Measurements from ENCODE around the gene PIWIL4.

Gene PIWIL4

DNA sequence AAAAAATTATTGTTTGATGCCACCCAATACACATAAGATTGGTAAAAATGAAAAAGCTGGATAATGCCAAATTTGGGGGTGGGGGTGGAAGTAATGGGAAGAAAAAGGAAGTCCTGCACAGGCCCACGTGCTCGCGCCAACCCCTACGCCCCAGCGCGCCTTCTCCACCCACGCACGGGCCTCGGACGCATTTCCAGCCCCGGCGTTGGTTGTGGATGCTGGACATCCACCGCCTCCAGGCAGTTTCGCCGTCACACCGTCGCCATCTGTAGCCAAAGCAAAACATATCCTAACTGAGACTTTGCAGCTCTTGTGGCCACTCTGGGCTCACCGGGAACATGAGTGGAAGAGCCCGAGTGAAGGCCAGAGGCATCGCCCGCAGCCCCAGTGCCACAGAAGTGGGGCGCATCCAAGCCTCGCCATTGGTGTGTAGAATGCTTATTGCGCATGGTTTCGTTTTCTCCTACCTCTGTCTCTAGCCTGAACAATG lies at the start of gene PIWIL4:
Gene PIWIL4 (plus strand): TSS at position 188 of the 490 bp plus-strand sequence. CDS start 151 bp downstream, at position 339.
- H3K9me3 Mint-ChIP-seq: no peaks in the 10 kb centered on the region
- no peaks in the 10 kb centered on the region for H3K4me1 Mint-ChIP-seq
- no peak within 1 kb of the TSS for H3K4me3 Mint-ChIP-seq
- no peaks in the 10 kb centered on the region for H3K27me3 Mint-ChIP-seq
- no peak within 1 kb of the TSS for H3K27ac Mint-ChIP-seq
- H3K36me3 Mint-ChIP-seq: no peaks in the 10 kb centered on the region
- no peak for ATAC-seq

DNA sequence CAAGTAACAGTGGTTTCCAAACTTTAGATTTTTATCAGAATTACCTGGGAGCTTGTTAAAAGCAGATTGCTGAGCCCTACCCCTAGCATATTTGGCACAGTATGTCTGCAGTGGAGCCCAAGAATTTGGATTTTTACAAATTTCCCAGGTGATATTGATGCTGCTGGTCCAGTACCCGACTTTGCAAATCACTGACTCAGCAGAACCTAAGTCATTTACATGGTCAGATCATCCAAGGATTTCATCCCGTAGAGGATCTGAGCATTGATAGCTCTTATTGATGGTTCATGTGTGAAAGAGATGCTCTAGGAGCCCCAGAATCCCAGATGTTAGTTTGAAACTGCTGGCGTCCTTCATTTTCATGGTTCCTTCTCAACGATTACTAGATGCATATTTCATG lies 48.9 kb upstream of the PIWIL4 start:
- no peaks in the 10 kb centered on the region for H3K36me3 Mint-ChIP-seq
- no peak overlapping the region for H3K27ac Mint-ChIP-seq
- no peaks in the 10 kb centered on the region for H3K4me1 Mint-ChIP-seq
- H3K9me3 Mint-ChIP-seq: no peaks in the 10 kb centered on the region
- H3K4me3 Mint-ChIP-seq: no peak overlapping the region
- H3K27me3 Mint-ChIP-seq: peaks cover 14% of the 10 kb centered on the region
- ATAC-seq: no peak

- no peaks in the 10 kb centered on the region for H3K36me3 Mint-ChIP-seq
- no peak overlapping the region for H3K4me3 Mint-ChIP-seq
- H3K4me1 Mint-ChIP-seq: no peaks in the 10 kb centered on the region
- ATAC-seq: no peak
- no peak overlapping the region for H3K27ac Mint-ChIP-seq
- peaks cover 14% of the 10 kb centered on the region for H3K27me3 Mint-ChIP-seq
- H3K9me3 Mint-ChIP-seq: no peaks in the 10 kb centered on the region
Measured at GRCh38 chr11:94519478-94520084, 47.6 kb upstream of the PIWIL4 start.

DNA sequence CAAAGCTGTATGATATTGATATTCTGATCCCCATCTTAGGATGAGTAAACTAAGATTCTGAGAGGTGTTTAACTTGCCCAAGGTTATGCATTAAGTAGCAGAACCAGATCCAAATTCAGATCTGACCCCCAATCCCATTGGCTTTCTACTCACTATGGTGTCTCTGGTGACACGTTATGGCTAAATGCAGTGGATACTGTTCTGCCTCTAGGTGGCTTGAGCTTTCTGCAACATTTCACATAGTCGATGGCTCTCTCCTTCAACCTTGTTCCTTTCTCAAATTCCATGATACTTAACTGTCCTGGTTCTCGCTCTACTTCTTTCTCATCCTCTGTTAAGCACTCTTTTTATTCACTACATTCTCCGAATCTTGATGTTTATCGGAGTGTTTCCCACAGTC lies 45.5 kb upstream of the PIWIL4 start:
- peaks cover 9% of the 10 kb centered on the region for H3K27me3 Mint-ChIP-seq
- no peak for ATAC-seq
- H3K4me1 Mint-ChIP-seq: no peaks in the 10 kb centered on the region
- H3K27ac Mint-ChIP-seq: no peak overlapping the region
- H3K9me3 Mint-ChIP-seq: no peaks in the 10 kb centered on the region
- no peak overlapping the region for H3K4me3 Mint-ChIP-seq
- no peaks in the 10 kb centered on the region for H3K36me3 Mint-ChIP-seq

GRCh38 chr11:94524341-94524740 lies 42.8 kb upstream of the PIWIL4 start:
- no peaks in the 10 kb centered on the region for H3K36me3 Mint-ChIP-seq
- H3K4me1 Mint-ChIP-seq: no peaks in the 10 kb centered on the region
- no peaks in the 10 kb centered on the region for H3K9me3 Mint-ChIP-seq
- H3K4me3 Mint-ChIP-seq: no peak overlapping the region
- no peak for ATAC-seq
- no peak overlapping the region for H3K27ac Mint-ChIP-seq
- peaks cover 17% of the 10 kb centered on the region for H3K27me3 Mint-ChIP-seq

- no peak overlapping the region for H3K4me3 Mint-ChIP-seq
- no peak overlapping the region for H3K27ac Mint-ChIP-seq
- H3K4me1 Mint-ChIP-seq: no peaks in the 10 kb centered on the region
- no peaks in the 10 kb centered on the region for H3K36me3 Mint-ChIP-seq
- no peaks in the 10 kb centered on the region for H3K9me3 Mint-ChIP-seq
- peaks cover 17% of the 10 kb centered on the region for H3K27me3 Mint-ChIP-seq
- ATAC-seq: no peak
Measured at GRCh38 chr11:94525546-94526324, 41.4 kb upstream of the PIWIL4 start.

DNA sequence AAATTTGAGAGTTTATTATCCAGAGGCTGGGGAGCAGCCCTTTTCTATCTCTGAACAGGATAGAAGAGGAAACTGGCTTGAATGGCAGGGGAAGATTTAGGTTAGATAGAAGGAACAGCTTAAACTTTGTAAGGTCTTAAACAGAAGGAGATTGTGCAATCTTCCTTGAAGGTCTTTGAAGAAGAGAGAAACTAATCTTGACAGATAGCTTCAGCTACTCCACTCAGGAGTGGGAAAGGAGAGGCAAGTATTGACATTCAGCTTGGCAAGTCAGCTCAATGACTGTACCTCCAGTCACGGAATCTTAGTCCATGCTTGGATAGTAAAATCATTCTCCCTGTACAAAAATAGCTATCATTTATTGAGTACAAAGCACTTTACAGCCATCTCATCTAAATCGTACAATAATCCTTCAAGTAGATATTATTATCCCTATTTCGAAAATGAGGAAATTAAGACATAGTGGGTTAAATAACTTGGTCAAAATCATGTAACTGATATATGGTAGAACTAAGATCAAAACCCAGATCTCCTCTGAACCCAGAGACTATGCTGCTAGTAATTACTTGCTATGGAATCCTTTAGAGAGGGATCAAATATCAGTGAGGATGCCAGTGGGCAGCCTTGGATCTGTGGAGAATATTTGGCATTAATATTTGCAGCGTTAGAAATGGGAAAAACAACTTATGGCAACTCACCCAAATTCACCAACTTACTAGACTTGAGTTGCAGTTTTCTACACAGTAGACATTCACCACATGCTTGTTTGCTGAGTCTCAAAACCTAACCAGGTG lies 40.3 kb upstream of the PIWIL4 start:
- H3K4me3 Mint-ChIP-seq: no peak overlapping the region
- H3K27ac Mint-ChIP-seq: no peak overlapping the region
- ATAC-seq: no peak
- no peaks in the 10 kb centered on the region for H3K9me3 Mint-ChIP-seq
- H3K36me3 Mint-ChIP-seq: no peaks in the 10 kb centered on the region
- H3K27me3 Mint-ChIP-seq: peaks cover 27% of the 10 kb centered on the region
- no peaks in the 10 kb centered on the region for H3K4me1 Mint-ChIP-seq

DNA sequence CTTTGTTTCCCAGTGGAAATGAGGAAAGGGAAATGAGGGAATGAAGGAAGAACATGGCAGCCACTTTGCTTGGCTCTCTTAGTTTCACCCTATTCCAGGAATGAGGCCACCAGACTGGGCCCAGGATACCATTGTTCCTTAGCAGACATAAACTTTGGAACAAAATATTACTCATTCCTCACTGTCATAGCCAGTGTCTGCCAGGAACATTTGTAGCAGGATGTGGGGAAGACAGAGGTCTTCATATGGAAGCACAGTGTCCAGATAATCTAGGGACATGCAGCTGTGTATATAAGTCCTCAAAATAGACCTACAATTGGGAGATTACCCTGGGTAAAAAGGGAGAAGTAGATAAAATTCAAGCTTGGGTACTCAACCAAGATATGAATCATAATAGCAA lies 38.6 kb upstream of the PIWIL4 start:
- no peaks in the 10 kb centered on the region for H3K9me3 Mint-ChIP-seq
- no peak overlapping the region for H3K27ac Mint-ChIP-seq
- peaks cover 36% of the 10 kb centered on the region for H3K27me3 Mint-ChIP-seq
- H3K4me3 Mint-ChIP-seq: no peak overlapping the region
- H3K36me3 Mint-ChIP-seq: no peaks in the 10 kb centered on the region
- H3K4me1 Mint-ChIP-seq: no peaks in the 10 kb centered on the region
- ATAC-seq: no peak

GRCh38 chr11:94532211-94532610 lies 35.0 kb upstream of the PIWIL4 start:
- H3K27ac Mint-ChIP-seq: no peak overlapping the region
- H3K9me3 Mint-ChIP-seq: no peaks in the 10 kb centered on the region
- H3K4me1 Mint-ChIP-seq: no peaks in the 10 kb centered on the region
- no peak for ATAC-seq
- no peak overlapping the region for H3K4me3 Mint-ChIP-seq
- no peaks in the 10 kb centered on the region for H3K36me3 Mint-ChIP-seq
- peaks cover 57% of the 10 kb centered on the region for H3K27me3 Mint-ChIP-seq

DNA sequence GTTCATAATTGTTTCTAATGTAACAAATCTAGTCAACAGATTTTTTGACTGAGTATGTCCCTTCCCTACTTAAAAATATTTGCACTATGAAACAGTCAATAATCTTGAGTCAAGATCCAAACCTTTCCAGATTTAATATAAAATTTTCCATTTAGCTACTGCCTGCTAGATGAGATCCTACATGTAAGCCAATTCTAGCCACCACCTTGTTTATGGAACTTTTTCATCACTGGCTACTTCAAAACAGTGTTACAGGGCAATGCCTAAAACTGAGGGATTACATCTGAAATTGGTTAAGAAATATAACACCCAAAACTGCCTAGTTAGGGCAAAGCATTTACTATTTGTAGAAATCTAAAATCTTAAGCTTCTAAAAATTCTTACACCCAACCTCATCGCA lies 34.0 kb upstream of the PIWIL4 start:
- H3K4me1 Mint-ChIP-seq: no peaks in the 10 kb centered on the region
- no peaks in the 10 kb centered on the region for H3K36me3 Mint-ChIP-seq
- H3K27ac Mint-ChIP-seq: no peak overlapping the region

DNA sequence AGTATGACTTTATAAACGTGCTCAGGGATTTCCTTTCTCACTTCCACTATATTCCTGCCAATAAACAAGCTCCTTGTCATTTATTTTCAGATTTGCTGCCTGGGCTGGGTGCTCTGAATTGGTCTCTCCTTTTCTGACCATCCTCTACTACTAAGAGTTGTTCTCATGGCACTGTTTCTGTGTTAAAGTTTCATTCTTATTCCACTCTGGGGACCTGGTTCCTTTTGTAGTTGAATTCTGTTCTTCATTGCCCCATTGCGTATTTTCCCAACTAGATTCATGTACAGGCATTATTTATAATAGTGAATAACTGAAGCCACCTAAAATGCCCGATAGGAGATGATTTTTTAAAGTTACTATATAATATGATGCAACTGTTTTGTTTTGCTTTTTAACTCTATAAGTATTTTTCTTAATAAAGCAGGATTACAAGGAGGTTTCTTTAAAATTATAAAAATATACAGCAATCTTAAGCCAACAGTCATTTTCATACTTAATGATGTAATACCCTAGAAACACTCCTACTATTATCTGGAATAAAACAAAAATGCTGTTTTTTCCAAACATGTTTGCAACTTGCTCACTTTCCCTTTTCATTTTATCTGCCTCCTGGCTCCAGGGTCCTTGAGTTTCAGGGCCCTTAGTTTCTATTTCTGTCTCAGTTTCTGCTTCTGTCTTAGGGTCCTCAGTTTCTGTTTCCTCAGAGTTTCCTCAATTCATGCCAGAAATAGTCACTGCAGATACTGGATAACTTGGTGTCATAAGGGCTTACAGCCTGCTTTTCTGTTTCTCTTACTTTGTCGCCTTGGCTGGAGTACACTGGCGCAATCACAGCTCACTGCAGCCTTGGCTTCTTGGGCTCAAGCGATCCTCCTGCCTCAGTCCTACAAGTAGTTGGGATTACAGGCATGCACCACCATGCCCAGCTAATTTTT lies 33.2 kb upstream of the PIWIL4 start:
- H3K4me3 Mint-ChIP-seq: no peak overlapping the region
- ATAC-seq: no peak
- H3K27me3 Mint-ChIP-seq: peaks cover 61% of the 10 kb centered on the region
- no peaks in the 10 kb centered on the region for H3K4me1 Mint-ChIP-seq
- no peaks in the 10 kb centered on the region for H3K36me3 Mint-ChIP-seq
- H3K9me3 Mint-ChIP-seq: no peaks in the 10 kb centered on the region
- no peak overlapping the region for H3K27ac Mint-ChIP-seq

More for the DNA sequence above, 34.0 kb upstream of the PIWIL4 start:
- Mint-ChIP-seq H3K9me3 (no peaks in the 10 kb centered on the region), H3K4me3 (no peak overlapping the region), H3K27me3 (peaks cover 61% of the 10 kb centered on the region)
- no peak for ATAC-seq

DNA sequence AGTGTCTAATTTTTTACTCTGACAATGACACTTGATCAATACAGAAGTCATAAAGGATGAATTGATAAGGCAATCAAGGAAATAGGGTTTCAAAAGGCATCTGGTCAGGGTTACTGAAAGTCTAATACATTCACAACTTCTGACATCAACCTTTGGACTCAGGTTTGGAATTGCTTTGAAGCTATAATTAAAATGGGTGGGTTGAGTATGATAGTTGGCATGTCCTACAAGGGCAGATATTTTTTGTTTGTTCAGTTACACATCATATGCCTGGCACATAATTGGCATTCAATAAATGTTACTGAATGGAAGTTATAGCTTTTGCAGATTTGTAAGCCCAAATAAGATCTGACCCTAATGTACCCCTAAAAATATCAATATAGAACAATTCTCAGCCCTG lies 30.8 kb upstream of the PIWIL4 start:
- H3K27ac Mint-ChIP-seq: no peak overlapping the region
- no peak overlapping the region for H3K4me3 Mint-ChIP-seq
- no peaks in the 10 kb centered on the region for H3K4me1 Mint-ChIP-seq
- H3K36me3 Mint-ChIP-seq: no peaks in the 10 kb centered on the region
- H3K9me3 Mint-ChIP-seq: no peaks in the 10 kb centered on the region
- H3K27me3 Mint-ChIP-seq: peaks cover 73% of the 10 kb centered on the region
- no peak for ATAC-seq

DNA sequence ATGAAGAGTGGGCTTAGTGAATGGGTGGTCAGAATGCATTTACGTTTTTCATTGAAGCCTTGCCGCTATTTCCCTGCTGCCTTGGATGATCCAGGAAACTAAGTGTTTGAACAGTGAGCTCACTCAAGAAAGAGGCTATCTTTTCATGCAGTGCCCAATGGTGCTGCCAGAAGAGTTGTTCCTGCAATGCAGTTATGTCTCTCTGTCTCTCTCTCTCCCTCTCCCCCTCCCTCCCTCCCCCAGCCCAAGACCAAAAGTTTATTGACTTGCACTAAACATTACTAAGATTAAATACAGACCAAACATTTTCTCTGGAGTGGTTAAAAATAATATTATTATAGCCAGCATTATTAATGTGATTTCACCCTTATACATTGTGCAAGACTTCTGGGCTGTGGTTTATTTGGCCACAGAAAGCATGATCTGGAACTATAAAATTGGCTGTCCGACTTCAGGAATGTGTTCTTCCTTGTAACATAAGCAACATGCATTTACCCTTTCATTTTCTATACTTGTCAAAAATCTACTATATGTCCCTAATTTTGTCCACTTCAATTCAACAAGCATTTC lies 30.1 kb upstream of the PIWIL4 start:
- no peak overlapping the region for H3K27ac Mint-ChIP-seq
- H3K4me1 Mint-ChIP-seq: no peaks in the 10 kb centered on the region
- no peak overlapping the region for H3K4me3 Mint-ChIP-seq
- ATAC-seq: no peak
- peaks cover 75% of the 10 kb centered on the region for H3K27me3 Mint-ChIP-seq
- no peaks in the 10 kb centered on the region for H3K36me3 Mint-ChIP-seq
- H3K9me3 Mint-ChIP-seq: no peaks in the 10 kb centered on the region

- no peak for ATAC-seq
- Mint-ChIP-seq H3K4me3 (no peak overlapping the region), H3K27me3 (peaks cover 58% of the 10 kb centered on the region), H3K36me3 (no peaks in the 10 kb centered on the region), H3K9me3 (no peaks in the 10 kb centered on the region), H3K27ac (no peak overlapping the region), H3K4me1 (peaks cover 14% of the 10 kb centered on the region)
Measured at GRCh38 chr11:94539420-94539819, 27.7 kb upstream of the PIWIL4 start.

Data from stimulated activated memory B cell treated with anti-CD40 and anti-IgM and Interleukin-4, amounts not matched to agents 10 μg/mL and 1 μg/mL and 100 μg/mL, for 72 hours (primary cell).